Measurements from ENCODE around the gene LMTK3.

GRCh38 chr19:48514123-48514458 lies 2.5 kb upstream of the LMTK3 start:
- TF ChIP-seq ZNF3 (CRISPR knock-in tag; IDR thresholded peaks at IDR 0.05) (no peak), GABPA (tag; conservative IDR thresholded peaks at IDR 0.05; ENCODE audit: low read depth) (no peak), IFI16 (CRISPR knock-in tag; IDR thresholded peaks at IDR 0.05) (no peak), YBX1 (IDR thresholded peaks at IDR 0.05) (no peak), ZNF280A (IDR thresholded peaks at IDR 0.05; ENCODE audit: low read depth, partially characterized antibody) (no peak), POLR2A (conservative IDR thresholded peaks at IDR 0.05) (no peak), ZNF165 (CRISPR knock-in tag; IDR thresholded peaks at IDR 0.05; ENCODE audit: borderline replicate concordance) (no peak), MEF2A (IDR thresholded peaks at IDR 0.05; ENCODE audit: control insufficient read depth, low read depth, low read length) (no peak), ZNF121 (CRISPR knock-in tag; conservative IDR thresholded peaks at IDR 0.05) (no peak), FOSL1 (tag; conservative IDR thresholded peaks at IDR 0.05) (no peak), BDP1 (IDR thresholded peaks at IDR 0.05; ENCODE audit: insufficient read depth, insufficient read length) (no peak), POLR2AphosphoS5 (IDR thresholded peaks at IDR 0.05; ENCODE audit: control insufficient read depth, insufficient read depth, low read depth, low read length) (no peak), ATF2 (CRISPR knock-in tag; IDR thresholded peaks at IDR 0.05) (no peak)
